HCT116 (cell line): ENCODE results near the gene GSTK1. TPM values are rescaled to one million over a fixed set of nuclear protein-coding genes. Genes with fewer than 3 reads are reported as not detected.

ENCODE experiments used
- ATAC-seq: fragments of 200-7000 bp; cut with Tn5 transposase; 2 replicates; pipeline ENCODE4 v1.9.1; 2020; ENCODE audit warnings: mild to moderate bottlenecking, moderate library complexity
- BruUV-seq: library from RNA; stranded (reverse); fragments of 400-500 nt; replicated peaks from 2 replicates; lab custom pipeline; 2021; lab: Mats Ljungman, UMichigan
- CTCF ChIA-PET: fragments of 300-600 bp; sonication (Branson Sonifier 250); formaldehyde crosslinking; loops from one replicate; lab custom pipeline; 2021; ENCODE audit warnings: antibody characterized with exemption; lab: Charles Lee
- POLR2A ChIA-PET: fragments of 300-600, 350-600 bp; sonication (Branson Sonifier 250); formaldehyde crosslinking; loops from one replicate; lab custom pipeline; 2021; ENCODE audit warnings: antibody characterized with exemption; lab: Charles Lee
- RAD21 ChIA-PET, 2 experiments: fragments of 300-600 bp; sonication (Branson Sonifier 250); formaldehyde crosslinking; loops; one replicate each; lab custom pipeline; 2023; ENCODE audit warnings: low total read pairs in 2 of 2; ENCODE audit not compliant: uncharacterized antibody in 2 of 2, unreplicated experiment in 2 of 2, low non-redundant PET in 1 of 2; lab: Charles Lee
- DNase-seq: peaks from one replicate; pipeline ENCODE4 v3.0.0-alpha.2; 2010; ENCODE audit warnings: low read depth, low spot score
- H2AFZ ChIP-seq: fragments of 200-600 bp; shearing (Covaris generic), sonication (generic); 2 replicates; pipeline ENCODE4 v1.6.1; 2017; ENCODE audit warnings: low read depth, mixed run types, mixed read lengths, antibody characterized with exemption, low read length; ENCODE audit not compliant: poor library complexity, severe bottlenecking
- H3K27ac ChIP-seq: 2 replicates; pipeline ENCODE4 v1.5.1; 2012; ENCODE audit warnings: low read depth, low read length
- H3K27me3 ChIP-seq: fragments of 200-600 bp; sonication (generic); 2 replicates; pipeline ENCODE4 v1.6.1; 2016; ENCODE audit warnings: mixed run types, low read length, mixed read lengths; ENCODE audit not compliant: insufficient read depth
- H3K36me3 ChIP-seq, 2 experiments: fragments of 200-500 bp in 1 of 2; fragments of 200-600 bp in 1 of 2; sonication (Bioruptor generic) in 1 of 2; sonication (generic) in 1 of 2; 2 replicates each; pipeline versions ENCODE4 v1.5.1 to v1.6.1; 2014 to 2016; ENCODE audit warnings: low read length in 2 of 2, inconsistent platforms in 1 of 2, mixed read lengths in 1 of 2, mixed run types in 1 of 2; ENCODE audit not compliant: insufficient read depth in 2 of 2, control insufficient read depth in 1 of 2
- H3K4me1 ChIP-seq, 2 experiments: fragments of 200-600 bp in 1 of 2; sonication (generic) in 1 of 2; 2 replicates each; pipeline versions ENCODE4 v1.5.1 to v1.6.1; 2012 to 2017; ENCODE audit warnings: low read length in 2 of 2, inconsistent platforms in 1 of 2, mild to moderate bottlenecking in 1 of 2, mixed read lengths in 1 of 2, mixed run types in 1 of 2, moderate library complexity in 1 of 2; ENCODE audit not compliant: insufficient read depth in 2 of 2, control insufficient read depth in 1 of 2
- H3K4me2 ChIP-seq: fragments of 200-600 bp; sonication (generic); 2 replicates; pipeline ENCODE4 v1.6.1; 2017; ENCODE audit warnings: mixed run types, low read length, mixed read lengths
- H3K4me3 ChIP-seq, 2 experiments: fragments of 200-600 bp in 1 of 2; sonication (generic) in 1 of 2; replicated peaks in 1 of 2; 2 replicates each; pipeline ENCODE4 v1.5.1; 2011 to 2016; ENCODE audit warnings: low read length in 2 of 2, control low read depth in 1 of 2, low read depth in 1 of 2, mild to moderate bottlenecking in 1 of 2, mixed read lengths in 1 of 2, mixed run types in 1 of 2
- H3K79me2 ChIP-seq: fragments of 200-600 bp; sonication (generic); 2 replicates; pipeline ENCODE4 v1.6.1; 2017; ENCODE audit warnings: mild to moderate bottlenecking, mixed run types, low read length, moderate library complexity, mixed read lengths; ENCODE audit not compliant: insufficient read depth
- H3K9ac ChIP-seq: fragments of 200-600 bp; sonication (generic); 2 replicates; pipeline ENCODE4 v1.6.1; 2016; ENCODE audit warnings: low read length, mixed read lengths
- H3K9me2 ChIP-seq: fragments of 200-600 bp; sonication (generic), shearing (Covaris generic); 2 replicates; pipeline ENCODE4 v1.6.1; 2017; ENCODE audit warnings: mixed run types, mild to moderate bottlenecking, moderate library complexity; ENCODE audit not compliant: insufficient read depth
- H3K9me3 ChIP-seq, 2 experiments: fragments of 200-500 bp in 1 of 2; fragments of 200-600 bp in 1 of 2; sonication (Bioruptor generic) in 1 of 2; sonication (generic) in 1 of 2; 2 replicates each; pipeline ENCODE4 v1.6.1; 2014 to 2017; ENCODE audit warnings: low read length in 2 of 2, mixed read lengths in 2 of 2, inconsistent platforms in 1 of 2, low read depth in 1 of 2, mild to moderate bottlenecking in 1 of 2, mixed run types in 1 of 2, moderate library complexity in 1 of 2; ENCODE audit not compliant: control insufficient read depth in 1 of 2, insufficient read depth in 1 of 2
- H4K20me1 ChIP-seq: fragments of 200-600 bp; sonication (generic), shearing (Covaris generic); 2 replicates; pipeline ENCODE4 v1.6.1; 2017; ENCODE audit warnings: mixed run types, mild to moderate bottlenecking, moderate library complexity; ENCODE audit not compliant: insufficient read depth
- CEBPB ChIP-seq: IDR thresholded peaks from 2 replicates; pipeline ENCODE4 v1.6.1; 2012; ENCODE audit warnings: low read depth
- EZH2 ChIP-seq: fragments of 200-600 bp; sonication (generic); IDR thresholded peaks from 2 replicates; pipeline ENCODE4 v1.6.1; 2017; ENCODE audit warnings: antibody characterized with exemption, mixed run types
- FOSL1 ChIP-seq: IDR thresholded peaks from 2 replicates; pipeline ENCODE4 v1.6.1; 2012; ENCODE audit warnings: low read depth
- RAD21 ChIP-seq: IDR thresholded peaks from 2 replicates; pipeline ENCODE4 v1.6.1; 2012; ENCODE audit warnings: low read depth, mild to moderate bottlenecking
- SIN3A ChIP-seq: IDR thresholded peaks from 2 replicates; pipeline ENCODE4 v1.6.1; 2012; ENCODE audit warnings: low read depth
- SP1 ChIP-seq: IDR thresholded peaks from 2 replicates; pipeline ENCODE4 v1.6.1; 2012; ENCODE audit warnings: low read depth
- YY1 ChIP-seq: IDR thresholded peaks from 2 replicates; pipeline ENCODE4 v1.6.1; 2011; ENCODE audit warnings: low read length, low read depth, moderate library complexity, mild to moderate bottlenecking; ENCODE audit not compliant: insufficient replicate concordance; ENCODE audit errors: extremely low read depth
- ZNF274 ChIP-seq: fragments of 200-500 bp; sonication (Bioruptor generic); IDR thresholded peaks from 2 replicates; pipeline ENCODE4 v1.6.1; 2014; ENCODE audit warnings: mild to moderate bottlenecking, low read depth, low read length, inconsistent platforms
- intact Hi-C: fragments of 100-400 bp; cut with micrococcal nuclease; formaldehyde crosslinking; loops from 2 replicates; pipeline ENCODE4 v1.10.0; 2022
- total RNA-seq: library from RNA; stranded (reverse); gene quantifications from one replicate; pipeline ENCODE4 v1.2.1, GENCODE V29; 2021; ENCODE audit not compliant: unreplicated experiment
- TF ChIP-seq, protein P1 (sequence below): IDR thresholded peaks from 2 replicates; pipeline ENCODE4 v1.6.1; 2012
- TF ChIP-seq, protein P2 (sequence below): IDR thresholded peaks from 2 replicates; pipeline ENCODE4 v1.6.1; 2011; ENCODE audit warnings: mild to moderate bottlenecking, low read length, moderate library complexity; ENCODE audit not compliant: insufficient replicate concordance; ENCODE audit errors: extremely low read depth

GSTK1 gene
- total RNA-seq, 1 experiment from 2014 or later = 83.6 TPM

- Histone ChIP-seq H3K79me2 (no peaks in the 10 kb centered on the region), H2AFZ (no peak overlapping the region), H4K20me1 (no peaks in the 10 kb centered on the region), H3K4me2 (no peak overlapping the region), H3K27me3 (no peaks in the 10 kb centered on the region), H3K9ac (no peak overlapping the region), H3K27ac (no peak overlapping the region), H3K36me3 (no peaks in the 10 kb centered on the region), H3K9me3 (no peaks in the 10 kb centered on the region), H3K4me1 (no peaks in the 10 kb centered on the region), H3K9me2 (no peaks in the 10 kb centered on the region), H3K4me3 (no peak overlapping the region)
- no peak for TF ChIP-seq CEBPB
- TF ChIP-seq FOSL1 = no peak
- no peak for TF ChIP-seq RAD21
- ChIA-PET RAD21 (no interaction called here), POLR2A (no interaction called here), CTCF (no interaction called here)
- ATAC-seq (no peak), DNase-seq (no peak)
- intact Hi-C loops = no loop called here
- BruUV-seq = no TSS peak
These were observed 50.9 kb downstream of the GSTK1 start for GRCh38 chr7:143314127-143314526.

GRCh38 chr7:143315776-143316175 lies 52.5 kb downstream of the GSTK1 start, which contains the start of gene CLCN1:
CLCN1 (plus strand) TSS chr7:143316111; CDS start chr7:143316213, 102 bp downstream.
- H3K4me1 ChIP-seq = no peaks in the 10 kb centered on the region
- H4K20me1 ChIP-seq = no peaks in the 10 kb centered on the region
- no peaks in the 10 kb centered on the region for H3K9me2 ChIP-seq
- intact Hi-C loops = no loop called here
- H3K4me2 ChIP-seq = no peak within 1 kb of the TSS
- no TSS peak for BruUV-seq
- ChIA-PET POLR2A (no interaction called here), RAD21 (no interaction called here), CTCF (no interaction called here)
- H2AFZ ChIP-seq = no peak within 1 kb of the TSS
- no peak within 1 kb of the TSS for H3K27ac ChIP-seq
- ATAC-seq (no peak), DNase-seq (no peak)
- no peaks in the 10 kb centered on the region for H3K79me2 ChIP-seq
- TF ChIP-seq YY1 = no peak
- TF ChIP-seq, protein P1, sequence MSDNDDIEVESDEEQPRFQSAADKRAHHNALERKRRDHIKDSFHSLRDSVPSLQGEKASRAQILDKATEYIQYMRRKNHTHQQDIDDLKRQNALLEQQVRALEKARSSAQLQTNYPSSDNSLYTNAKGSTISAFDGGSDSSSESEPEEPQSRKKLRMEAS = no peak
- no peak for TF ChIP-seq ZNF274
- no peak for TF ChIP-seq SIN3A
- no peak for TF ChIP-seq EZH2
- no peak for TF ChIP-seq SP1
- TF ChIP-seq, protein P2, sequence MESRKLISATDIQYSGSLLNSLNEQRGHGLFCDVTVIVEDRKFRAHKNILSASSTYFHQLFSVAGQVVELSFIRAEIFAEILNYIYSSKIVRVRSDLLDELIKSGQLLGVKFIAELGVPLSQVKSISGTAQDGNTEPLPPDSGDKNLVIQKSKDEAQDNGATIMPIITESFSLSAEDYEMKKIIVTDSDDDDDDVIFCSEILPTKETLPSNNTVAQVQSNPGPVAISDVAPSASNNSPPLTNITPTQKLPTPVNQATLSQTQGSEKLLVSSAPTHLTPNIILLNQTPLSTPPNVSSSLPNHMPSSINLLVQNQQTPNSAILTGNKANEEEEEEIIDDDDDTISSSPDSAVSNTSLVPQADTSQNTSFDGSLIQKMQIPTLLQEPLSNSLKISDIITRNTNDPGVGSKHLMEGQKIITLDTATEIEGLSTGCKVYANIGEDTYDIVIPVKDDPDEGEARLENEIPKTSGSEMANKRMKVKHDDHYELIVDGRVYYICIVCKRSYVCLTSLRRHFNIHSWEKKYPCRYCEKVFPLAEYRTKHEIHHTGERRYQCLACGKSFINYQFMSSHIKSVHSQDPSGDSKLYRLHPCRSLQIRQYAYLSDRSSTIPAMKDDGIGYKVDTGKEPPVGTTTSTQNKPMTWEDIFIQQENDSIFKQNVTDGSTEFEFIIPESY = no peak
- no peaks in the 10 kb centered on the region for H3K9me3 ChIP-seq
- H3K4me3 ChIP-seq = no peak within 1 kb of the TSS
- H3K9ac ChIP-seq = no peak within 1 kb of the TSS
- H3K27me3 ChIP-seq = no peaks in the 10 kb centered on the region
- H3K36me3 ChIP-seq = no peaks in the 10 kb centered on the region
